Activated effector memory CD4-positive, alpha-beta T cell treated with Interleukin-2 at 50 U/mL for 16 hours (primary cell): ENCODE measurements around the gene COL6A1.

Source experiments
- DNase-seq: peaks from one replicate; pipeline ENCODE4 v3.0.0-alpha.2; 2020

The COL6A1 gene, protein sequence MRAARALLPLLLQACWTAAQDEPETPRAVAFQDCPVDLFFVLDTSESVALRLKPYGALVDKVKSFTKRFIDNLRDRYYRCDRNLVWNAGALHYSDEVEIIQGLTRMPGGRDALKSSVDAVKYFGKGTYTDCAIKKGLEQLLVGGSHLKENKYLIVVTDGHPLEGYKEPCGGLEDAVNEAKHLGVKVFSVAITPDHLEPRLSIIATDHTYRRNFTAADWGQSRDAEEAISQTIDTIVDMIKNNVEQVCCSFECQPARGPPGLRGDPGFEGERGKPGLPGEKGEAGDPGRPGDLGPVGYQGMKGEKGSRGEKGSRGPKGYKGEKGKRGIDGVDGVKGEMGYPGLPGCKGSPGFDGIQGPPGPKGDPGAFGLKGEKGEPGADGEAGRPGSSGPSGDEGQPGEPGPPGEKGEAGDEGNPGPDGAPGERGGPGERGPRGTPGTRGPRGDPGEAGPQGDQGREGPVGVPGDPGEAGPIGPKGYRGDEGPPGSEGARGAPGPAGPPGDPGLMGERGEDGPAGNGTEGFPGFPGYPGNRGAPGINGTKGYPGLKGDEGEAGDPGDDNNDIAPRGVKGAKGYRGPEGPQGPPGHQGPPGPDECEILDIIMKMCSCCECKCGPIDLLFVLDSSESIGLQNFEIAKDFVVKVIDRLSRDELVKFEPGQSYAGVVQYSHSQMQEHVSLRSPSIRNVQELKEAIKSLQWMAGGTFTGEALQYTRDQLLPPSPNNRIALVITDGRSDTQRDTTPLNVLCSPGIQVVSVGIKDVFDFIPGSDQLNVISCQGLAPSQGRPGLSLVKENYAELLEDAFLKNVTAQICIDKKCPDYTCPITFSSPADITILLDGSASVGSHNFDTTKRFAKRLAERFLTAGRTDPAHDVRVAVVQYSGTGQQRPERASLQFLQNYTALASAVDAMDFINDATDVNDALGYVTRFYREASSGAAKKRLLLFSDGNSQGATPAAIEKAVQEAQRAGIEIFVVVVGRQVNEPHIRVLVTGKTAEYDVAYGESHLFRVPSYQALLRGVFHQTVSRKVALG

DNA sequence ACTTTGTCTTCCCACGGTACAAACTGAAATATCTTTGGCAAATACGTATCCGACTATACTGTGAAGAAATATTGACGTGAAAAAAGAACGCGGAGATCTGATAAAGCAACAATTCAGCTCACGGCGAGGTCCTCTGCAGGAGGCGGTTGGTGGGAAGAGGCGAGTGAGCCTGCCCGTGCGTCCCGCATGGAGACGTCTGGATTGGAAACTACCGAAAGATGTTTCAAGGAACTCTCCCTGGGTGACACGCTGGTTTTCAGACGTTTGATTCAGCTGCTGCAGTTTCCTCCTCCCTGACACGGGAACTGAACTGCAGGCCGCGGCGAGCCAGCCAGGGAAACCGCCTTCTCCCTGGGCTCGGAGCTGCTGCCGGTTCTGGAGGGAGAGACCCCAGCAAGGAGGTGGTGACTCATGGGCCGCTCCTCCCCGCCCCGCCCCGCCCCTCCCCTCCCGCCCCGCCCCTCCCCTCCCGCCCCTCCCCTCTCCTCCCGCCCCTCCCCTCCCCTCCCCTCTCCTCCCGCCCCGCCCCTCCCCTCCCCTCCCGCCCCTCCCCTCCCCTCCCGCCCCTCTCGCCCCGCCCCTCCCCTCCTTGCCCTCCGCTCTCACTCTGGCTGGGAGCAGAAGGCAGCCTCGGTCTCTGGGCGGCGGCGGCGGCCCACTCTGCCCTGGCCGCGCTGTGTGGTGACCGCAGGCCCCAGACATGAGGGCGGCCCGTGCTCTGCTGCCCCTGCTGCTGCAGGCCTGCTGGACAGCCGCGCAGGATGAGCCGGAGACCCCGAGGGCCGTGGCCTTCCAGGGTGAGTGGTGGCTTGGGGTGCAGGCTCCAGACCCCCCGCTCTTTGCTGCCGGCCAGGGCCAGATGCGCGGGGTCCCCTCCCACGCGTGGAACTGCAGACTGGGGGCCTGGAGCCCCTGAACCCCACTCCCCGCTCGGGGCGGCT lies at the start of gene COL6A1:
TSS of gene COL6A1 (plus strand) at position 620 of the 941 bp plus-strand sequence. CDS start at position 701, 81 bp downstream.
- peak; percentile 43 for DNase-seq

DNA sequence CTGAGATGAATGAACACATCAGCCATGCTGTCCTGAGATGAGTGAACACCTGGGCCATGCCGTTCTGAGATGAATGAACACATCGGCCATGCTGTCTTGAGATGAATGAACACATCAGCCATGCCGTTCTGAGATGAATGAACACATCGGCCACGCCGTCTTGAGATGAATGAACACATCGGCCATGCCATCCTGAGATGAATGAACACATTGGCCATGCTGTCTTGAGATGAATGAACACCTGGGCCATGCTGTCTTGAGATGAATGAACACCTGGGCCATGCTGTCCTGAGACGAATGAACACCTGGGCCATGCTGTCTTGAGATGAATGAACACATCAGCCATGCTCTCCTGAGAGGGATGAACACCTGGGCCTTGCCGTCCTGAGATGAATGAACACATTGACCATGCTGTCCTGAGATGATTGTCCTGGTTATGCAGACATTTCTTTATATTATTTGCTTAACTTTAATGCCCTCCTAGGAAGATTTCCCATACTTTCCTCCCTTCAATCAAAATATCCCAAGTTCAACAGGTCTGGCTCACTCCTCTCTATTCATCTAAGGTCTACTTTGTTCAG lies 48.6 kb upstream of the COL6A1 start:
- DNase-seq, result no peak

DNA sequence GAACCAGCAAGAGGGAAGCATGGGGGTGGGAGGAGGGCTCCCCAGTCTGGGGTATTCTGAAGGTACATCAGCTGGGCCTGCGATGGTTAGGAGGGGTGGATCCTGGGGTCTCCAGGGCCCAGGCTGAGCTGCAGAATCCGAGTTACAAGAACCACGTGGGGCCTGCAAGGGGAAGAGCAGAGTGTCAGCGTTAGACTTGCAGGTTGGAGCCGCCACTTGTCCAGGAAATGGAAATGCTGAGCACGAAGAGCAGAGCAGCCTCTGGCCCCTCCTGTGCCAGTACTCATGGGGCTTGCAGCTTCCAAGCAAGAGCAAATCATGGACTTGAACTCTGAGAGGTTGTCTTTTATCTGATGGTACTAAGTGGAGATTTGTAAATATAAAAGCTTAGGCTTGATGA lies 47.5 kb upstream of the COL6A1 start:
- DNase-seq, result no peak

DNA sequence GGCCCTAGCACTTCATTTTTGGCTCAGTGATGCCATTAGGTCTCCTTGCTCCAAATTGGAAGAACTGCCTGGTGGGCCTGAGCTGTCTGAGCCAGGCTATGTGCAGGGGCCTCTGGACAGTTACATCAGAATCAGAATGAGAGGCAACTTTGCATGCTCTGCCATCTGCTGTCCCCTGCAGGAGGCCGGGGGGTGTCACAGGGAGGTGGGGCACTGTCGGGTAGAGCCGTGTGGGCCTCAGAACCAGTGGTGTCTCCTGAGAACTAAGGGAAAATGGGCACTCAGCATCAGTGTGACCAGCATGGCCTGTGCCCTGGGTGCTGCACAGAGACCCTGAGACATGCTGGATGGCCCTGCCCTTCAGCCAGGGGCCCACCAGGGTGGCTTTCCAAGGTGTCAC lies 47.0 kb upstream of the COL6A1 start:
- DNase-seq, result no peak

DNA sequence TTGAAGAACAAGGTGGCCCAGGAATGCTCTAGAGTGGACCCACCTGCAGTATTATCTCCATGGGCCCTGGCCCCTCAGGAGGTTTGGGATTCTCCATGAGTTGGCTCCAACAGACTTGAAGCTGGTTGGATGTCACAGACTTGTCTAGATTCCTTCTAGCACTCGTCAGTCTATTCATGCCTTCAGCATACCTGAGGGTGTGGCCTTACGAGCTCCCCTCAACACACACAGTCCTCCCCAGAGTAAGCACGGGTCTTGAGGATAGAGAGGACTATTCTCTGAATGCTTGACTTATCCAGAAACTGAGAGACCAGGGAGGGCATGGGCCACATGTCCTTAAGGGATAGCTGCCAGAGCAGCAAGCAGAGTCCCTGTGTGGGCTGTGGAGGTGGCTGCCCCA lies 45.9 kb upstream of the COL6A1 start:
- no peak for DNase-seq

DNA sequence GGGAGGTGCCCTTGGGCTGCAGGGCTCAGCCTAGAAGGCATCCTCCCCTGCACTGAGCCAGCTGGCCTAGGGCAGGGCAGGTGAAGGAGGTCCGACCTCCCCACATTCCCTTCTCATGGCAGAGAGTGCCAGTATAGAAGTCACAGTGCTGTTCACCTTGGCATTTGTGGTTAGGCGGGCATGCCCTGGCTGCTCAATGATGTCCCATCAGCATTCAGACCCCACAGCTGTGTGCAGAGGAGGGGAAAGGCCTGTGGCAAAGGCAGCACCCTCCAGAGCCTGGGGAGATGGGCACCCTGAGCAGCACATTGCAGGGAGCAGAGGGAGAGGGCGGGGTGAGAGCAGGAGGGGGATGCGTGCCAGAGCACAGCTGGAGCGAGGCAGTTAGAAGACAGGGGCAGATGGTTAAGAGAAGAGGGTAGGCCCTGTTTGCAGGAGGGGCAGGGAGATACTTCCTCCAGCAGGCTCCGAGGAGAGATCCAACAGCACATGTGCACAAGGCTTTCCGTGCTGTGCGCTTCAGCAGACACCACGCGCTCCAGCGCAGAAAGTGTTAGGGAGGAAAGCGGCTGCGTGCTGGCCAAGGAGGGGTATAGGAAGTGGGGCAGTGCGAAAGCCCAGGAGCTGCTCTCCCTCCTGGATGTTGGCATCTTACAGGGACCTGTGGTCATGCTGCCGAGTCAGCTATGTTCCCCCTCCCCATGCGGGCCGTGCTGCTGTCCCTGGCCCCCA lies 43.7 kb upstream of the COL6A1 start:
- DNase-seq, result no peak

DNA sequence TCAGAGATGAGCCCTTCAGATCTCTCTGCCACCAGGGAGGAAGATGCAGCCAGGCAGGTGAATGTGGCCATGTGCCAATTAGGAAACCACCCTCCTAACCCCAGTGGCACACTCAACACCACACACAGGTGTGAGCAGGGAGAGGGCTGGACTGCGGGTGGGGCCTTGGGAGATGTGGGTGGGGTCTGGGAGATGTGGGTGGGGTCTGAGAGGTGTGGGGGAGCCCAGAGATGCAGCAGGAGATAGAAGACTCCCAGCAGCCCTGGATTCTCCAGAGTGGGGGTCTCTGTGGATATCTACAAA lies 43.2 kb upstream of the COL6A1 start:
- DNase-seq, result no peak

DNA sequence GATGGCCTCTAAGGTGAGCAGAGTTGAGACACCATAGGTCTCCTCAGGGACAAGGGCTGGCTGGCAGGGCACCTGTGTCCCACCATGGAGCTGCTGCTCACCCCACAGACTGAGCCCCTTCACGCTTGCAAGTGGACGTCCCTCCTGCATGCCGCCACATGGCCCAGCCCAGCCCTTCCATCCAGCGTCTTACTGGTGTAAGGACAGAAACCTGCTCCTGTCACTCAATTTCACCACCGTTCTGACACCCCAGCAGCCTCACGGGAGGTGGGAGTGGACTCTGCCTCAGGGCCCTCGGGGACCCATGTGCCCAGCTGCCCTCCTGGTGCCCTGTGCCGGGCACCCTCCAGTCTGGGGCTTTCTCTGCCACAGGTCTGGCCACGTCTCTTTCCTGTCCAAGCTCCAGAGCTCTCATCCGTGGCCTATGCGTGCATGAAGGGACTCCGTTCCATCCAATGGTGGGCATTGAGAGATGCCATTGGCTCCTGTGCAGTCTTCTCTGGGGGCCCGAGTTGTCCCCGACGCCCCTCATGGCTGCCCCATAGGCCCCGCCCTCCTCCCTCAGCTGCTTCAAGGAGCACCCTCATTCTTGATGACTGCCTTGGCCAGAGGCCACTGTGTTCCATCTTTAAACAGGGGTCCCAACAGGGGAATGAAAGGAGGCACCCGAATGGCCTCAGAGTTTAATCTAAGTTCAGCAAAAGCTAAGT lies 42.6 kb upstream of the COL6A1 start:
- DNase-seq, result no peak

DNA sequence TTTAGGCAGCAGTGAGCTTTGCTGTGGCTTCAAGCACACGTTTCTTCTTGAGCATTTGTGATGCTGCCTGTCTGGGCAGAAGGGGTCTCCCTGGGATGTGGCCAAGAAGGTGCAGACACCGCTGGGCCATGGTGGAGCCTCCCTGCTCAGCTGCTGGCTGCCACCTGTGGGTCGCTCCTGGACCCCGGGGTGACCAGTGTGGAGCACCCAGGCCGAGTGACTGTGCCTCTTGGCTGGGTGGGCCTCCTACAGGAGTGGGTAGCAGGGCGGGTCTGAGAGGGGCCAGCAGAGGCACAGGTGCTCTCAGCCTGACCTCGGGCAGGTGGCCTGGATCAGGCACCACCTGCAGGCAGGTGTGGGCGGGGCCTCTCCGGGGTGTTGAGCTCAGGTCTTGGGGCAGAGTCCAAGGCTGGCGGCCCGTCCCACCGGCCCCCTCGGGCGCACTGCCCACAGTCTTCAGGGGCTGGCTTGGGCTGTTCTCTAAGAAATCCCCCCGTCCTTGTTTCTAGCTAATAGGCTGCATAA lies 42.0 kb upstream of the COL6A1 start:
- no peak for DNase-seq

DNA sequence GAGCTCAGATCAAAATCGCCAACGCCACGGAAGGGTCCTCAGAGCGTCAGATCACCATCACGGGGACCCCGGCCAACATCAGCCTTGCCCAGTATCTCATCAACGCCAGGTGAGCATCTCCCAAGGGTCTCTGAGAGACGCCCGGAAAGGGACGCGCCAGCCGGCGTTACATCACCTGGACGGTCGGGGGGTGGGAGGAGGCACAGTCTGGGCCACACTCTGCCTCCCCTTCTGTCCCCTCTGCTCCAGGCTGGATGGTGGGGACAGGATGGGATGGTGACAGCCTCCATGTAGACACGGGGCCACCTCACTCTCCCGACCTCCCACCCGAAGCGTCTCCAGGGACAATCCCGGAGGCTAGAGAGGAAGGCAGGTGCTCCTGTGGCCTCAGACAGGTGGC lies 41.5 kb upstream of the COL6A1 start:
- no peak for DNase-seq

DNA sequence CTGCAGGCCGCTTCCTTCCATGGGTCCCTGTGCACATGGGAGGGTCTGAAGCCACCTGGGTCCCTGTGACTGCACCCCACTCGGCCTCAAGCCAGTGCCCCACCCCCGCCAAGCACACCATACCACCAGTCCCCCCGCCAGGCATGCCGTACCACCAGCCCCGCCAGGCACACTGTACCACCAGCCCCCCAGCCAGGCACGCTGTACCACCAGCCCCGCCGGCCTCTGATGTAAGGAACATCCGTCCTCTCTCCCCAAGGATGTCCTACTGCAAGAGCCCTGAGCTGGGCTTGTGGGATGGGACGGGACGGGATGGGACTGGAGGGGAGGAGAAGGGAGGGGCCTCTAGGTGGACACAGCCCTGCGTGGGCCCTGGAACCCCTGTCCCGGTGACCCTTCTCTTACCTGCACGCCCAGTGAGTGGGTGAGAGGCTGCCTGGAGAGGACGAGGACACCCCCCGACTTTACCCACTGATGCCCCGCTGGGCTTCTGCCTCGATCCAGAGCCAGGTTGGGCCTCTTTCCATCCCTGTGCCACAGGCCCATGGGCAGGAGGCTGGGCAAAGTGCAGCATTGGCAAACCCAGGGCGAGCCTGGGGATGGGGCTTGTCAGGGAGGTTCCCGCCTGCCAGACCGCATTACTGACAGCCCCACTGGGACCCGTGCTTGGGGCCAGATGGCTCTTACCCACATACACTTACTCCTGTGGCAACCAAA lies 40.8 kb upstream of the COL6A1 start:
- no peak for DNase-seq

DNA sequence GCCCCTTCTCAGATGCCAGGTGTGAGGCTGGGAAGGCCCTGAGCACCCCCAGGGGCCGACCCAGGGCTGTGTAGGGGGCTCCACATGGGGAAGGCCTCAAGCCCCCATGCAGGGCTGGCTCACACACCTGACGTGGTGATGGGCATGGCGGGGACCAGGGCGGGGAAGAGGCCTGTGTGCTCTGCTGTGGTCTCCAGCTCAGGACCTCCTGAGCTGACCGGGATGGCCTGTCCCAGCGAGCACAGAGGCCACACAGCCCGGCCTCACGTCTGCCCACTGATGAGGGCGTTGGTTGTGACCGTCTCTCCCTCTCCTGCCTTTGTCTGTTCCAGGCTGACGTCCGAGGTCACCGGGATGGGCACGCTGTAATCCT lies 40.2 kb upstream of the COL6A1 start:
- DNase-seq, result no peak

DNA sequence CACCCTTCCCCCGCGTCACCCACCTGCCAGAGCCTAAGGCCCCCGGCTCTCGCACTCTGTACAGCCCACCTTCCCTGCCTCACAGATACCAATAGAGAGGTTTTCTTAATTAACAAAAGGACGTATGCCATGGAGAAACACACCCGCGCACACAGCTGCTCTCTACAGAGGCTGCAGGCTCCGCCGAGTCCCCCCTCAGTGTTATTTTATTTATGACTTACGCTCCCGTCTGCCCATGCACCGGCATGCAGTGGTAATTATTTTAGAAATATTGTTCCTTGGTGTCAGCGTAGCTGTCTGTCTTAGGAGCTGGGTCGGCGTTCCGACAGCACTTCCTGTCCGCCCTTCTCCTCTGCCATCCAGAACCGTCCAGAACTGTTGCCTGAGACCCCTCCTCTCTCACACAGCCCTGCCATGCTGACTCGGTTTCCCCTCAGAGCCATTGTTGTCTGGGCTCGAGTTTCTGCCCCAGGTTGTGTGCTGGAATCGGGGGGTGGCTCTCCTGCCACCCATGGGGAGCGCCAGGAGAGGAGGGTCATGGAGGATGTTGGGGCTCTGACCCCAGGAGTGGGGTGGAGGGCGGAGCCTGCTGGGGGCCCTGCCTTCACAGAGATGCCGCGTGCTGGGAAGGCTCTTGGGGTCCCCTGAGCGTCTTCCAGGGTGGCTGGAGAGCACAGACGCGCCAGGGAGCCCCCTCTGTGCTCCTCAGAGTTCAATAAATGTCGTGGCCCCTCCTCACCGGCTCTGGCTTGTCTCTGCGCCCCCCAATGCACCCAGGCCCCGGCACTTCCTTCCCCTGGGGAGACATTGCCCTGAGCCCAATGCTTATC lies 39.6 kb upstream of the COL6A1 start:
- DNase-seq, result no peak

DNA sequence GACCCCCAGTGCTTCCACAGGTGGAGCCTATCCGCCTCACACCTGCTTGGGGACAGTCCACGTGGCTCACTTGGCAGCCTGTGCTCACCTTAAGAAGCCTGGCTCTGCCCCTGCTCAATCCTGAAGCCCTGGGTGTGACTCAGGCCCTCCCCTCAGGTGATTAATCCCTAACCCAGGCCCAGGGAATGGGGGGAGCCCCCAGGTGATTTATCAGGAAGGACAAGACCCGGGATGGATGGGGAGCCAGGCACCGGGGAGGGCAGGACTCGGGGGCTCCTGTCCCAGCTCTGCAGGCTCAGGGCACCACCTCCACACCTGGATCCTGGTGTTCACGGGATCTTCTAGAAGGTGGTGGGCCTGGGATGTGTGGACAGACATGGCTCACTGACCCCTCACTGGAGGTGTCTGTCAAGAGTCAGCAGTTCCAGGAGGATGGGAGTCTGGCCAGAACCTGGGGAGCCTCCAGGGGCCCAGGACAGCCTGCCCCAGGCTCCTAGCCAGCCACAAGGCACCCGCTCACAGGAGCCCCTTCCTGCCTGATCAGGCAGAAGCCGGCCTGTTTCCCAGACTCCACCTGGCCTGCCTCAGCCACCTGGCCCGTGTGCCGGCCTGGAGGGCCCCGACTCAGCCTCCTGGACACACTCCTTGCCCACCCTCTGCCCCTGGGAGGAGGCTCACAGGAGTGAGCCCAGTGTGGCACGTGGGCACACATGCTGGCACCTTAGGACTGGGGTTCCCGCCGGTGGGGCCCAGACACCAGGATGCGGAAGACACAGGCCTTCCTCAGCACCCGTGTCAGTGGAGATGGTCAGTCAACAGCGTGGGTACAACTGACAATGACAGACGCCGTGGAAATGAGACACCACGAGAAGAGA lies 38.6 kb upstream of the COL6A1 start:
- no peak for DNase-seq

DNA sequence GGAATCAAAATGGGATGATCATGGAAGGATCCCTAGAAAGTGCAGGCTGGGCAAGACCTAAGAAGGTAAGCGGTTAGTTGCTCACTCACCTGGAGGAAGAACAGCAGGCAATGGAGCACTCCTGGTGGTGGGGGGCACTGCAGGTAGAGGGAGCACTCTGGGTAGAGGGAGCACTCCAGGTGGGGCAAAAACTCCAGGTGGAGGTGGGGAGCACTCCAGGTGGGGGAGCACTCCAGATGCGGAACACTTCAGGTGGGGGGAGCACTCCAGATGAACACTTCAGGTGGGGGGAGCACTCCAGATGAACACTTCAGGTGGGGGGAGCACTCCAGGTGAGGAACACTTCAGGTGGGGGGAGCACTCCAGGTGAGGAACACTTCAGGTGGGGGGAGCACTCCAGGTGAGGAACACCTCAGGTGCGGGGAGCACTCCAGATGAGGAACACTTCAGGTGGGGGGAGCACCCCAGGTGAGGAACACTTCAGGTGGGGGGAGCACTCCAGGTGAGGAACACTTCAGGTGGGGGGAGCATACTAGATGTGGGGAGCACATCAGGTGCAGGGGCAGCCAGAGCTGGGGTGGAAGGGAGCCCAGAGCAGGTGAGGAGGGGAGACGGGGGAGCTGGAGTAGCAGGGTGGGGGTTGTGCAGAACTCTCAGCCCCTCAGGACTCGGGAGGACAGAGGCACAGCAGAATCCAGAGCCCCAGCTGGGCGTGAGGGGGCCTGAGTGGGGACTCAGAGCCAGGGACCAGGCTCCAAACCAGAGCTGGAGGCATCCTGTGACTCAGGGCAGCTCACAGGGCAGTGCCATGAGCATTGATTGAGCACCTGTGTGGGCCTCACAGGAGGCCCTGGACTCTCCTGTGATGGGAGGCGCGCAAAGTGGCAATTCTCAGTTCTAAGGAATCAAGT lies 37.7 kb upstream of the COL6A1 start:
- DNase-seq, result no peak

DNA sequence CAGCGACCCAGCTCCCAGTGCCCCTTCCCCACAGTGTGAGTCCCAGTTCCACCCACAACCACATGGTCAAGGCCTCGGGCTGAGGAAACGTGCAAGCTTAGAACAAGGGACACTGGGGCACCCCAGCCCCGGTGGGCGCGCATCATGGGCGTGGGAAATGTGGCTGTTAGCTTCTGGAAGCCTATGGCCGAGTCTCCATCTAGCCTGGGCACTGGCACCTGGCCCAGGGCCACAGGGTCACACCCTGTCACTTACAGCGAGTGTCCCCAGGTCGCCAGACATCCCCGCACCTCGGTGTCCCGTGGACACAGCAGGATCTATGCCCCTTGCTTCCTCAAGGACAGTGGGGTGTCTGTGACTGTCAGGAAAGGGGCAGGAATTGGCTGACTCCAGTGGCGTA lies 37.0 kb upstream of the COL6A1 start:
- DNase-seq, result no peak
